ENCODE data around the gene ZNF648. TPM values are rescaled to one million over a fixed set of nuclear protein-coding genes. Genes with fewer than 3 reads are reported as not detected.

Gene ZNF648
- total RNA-seq (2013; cell fraction: nucleolus; rRNA removed): 0.15 TPM in 1 of 2 replicates, not detected in the other
- total RNA-seq (2014; rRNA removed) (not detected in 2 replicates), total RNA-seq (2014; rRNA removed; fragmentation: Illumina TruSeq; extraction: Trizol) (not detected in 2 replicates), total RNA-seq (2021) (not detected in 2 replicates), polyA plus RNA-seq (2011; rRNA removed) (0.05 and 0.07 TPM in 2 replicates), polyA plus RNA-seq (2014; fragmentation: Illumina TruSeq; extraction: Trizol) (not detected in 2 replicates), polyA plus RNA-seq (2014; fragmentation: Nextera tagmentation; extraction: Ambion mirVana) (not detected), polyA plus RNA-seq (2014; rRNA removed) (not detected in 2 replicates), polyA plus RNA-seq (2016; fragmentation: Nextera tagmentation; extraction: Ambion mirVana) (not detected), polyA minus RNA-seq (2011; rRNA and poly(A)+ RNA removed) (0.05 and 0.15 TPM in 2 replicates), Bru-seq, nascent RNA (percentile 13 among the genes with signal in this experiment), BruChase-seq, experiment 1, labeled RNA remaining after a 6-hour chase (percentile 21 among the genes with signal in this experiment), BruChase-seq, experiment 2, labeled RNA remaining after a 2-hour chase (not detected)
- not detected for polyA plus RNA-seq (2011; ENCODE audit: low read depth)
- 0.03 and 0.05 TPM in 2 replicates for polyA plus RNA-seq (2011; cell fraction: cytosol; rRNA removed)
- polyA plus RNA-seq (2011; cell fraction: nucleus; rRNA removed): 0.15 and 0.39 TPM in 2 replicates
- polyA plus RNA-seq (2012): not detected in 2 replicates
- not detected in 2 replicates for polyA minus RNA-seq (2011; cell fraction: cytosol; rRNA and poly(A)+ RNA removed)
- polyA minus RNA-seq (2011; cell fraction: nucleus; rRNA and poly(A)+ RNA removed): 0.19 and 0.36 TPM in 2 replicates
- long read RNA-seq, experiment 1: 0 reads
- long read RNA-seq, experiment 2: 0 reads

GRCh38 chr1:182061594-182061993 lies at the start of gene ZNF648:
ZNF648 (minus strand) TSS chr1:182061712; CDS start chr1:182058010, 3,702 bp downstream.
- Histone ChIP-seq H3K4me2 (ENCODE audit: control insufficient read depth, insufficient read depth) (no peak within 1 kb of the TSS), H3K27ac (ENCODE audit: control insufficient read depth, insufficient read depth) (no peak within 1 kb of the TSS), H3K4me1 (ENCODE audit: control insufficient read depth, insufficient read depth, low read length) (no peaks in the 10 kb centered on the region), H3K9ac (ENCODE audit: control insufficient read depth, insufficient read depth, low read length) (no peak within 1 kb of the TSS), H3K27me3 (replicated peaks in 1 of 2; ENCODE audit: control insufficient read depth in 2 of 2, insufficient read depth in 2 of 2, low read length in 1 of 2) (peaks cover 3 to 7% of the 10 kb centered on the region in 2 experiments; a peak in 2 of 4 replicates), H3K4me3 (no peak within 1 kb of the TSS), H3K36me3 (ENCODE audit: control insufficient read depth in 2 of 2, insufficient read depth in 2 of 2, low read length in 1 of 2) (no peaks in the 10 kb centered on the region), H3K79me2 (ENCODE audit: control insufficient read depth, insufficient read depth, low read length) (no peaks in the 10 kb centered on the region), H3K9me3 (replicated peaks; ENCODE audit: control insufficient read depth, insufficient read depth, low read length) (no peaks in the 10 kb centered on the region), H2AFZ (ENCODE audit: control insufficient read depth, low read depth, low read length) (no peak within 1 kb of the TSS), H4K20me1 (ENCODE audit: control insufficient read depth, insufficient read depth) (no peaks in the 10 kb centered on the region; the same call in 1 of the 2 replicates)
- ChIA-PET SMC1A (ENCODE audit: uncharacterized antibody, unreplicated experiment) (no interaction called here), POLR2A (no interaction called here), CTCF (no interaction called here), RAD21 (ENCODE audit: unreplicated experiment) (no interaction called here)
- ATAC-seq (no peak), DNase-seq (ENCODE audit: low read depth, low spot score) (no peak), FAIRE-seq (no peak)
- WGBS (ENCODE audit: insufficient coverage, insufficient replicate concordance, low lambda C conversion rate, missing lambda C conversion rate): 31% methylated on average over 4 of the region's 4 CpGs
- intact Hi-C loops (cut with micrococcal nuclease; ENCODE audit: unreplicated experiment): no loop called here
- in situ Hi-C loops (cut with MboI): no loop called here
- BruUV-seq (replicated peaks): no TSS peak
- TF ChIP-seq SKIL (IDR thresholded peaks at IDR 0.05; ENCODE audit: low read depth, poor library complexity, severe bottlenecking): no peak
- no peak for TF ChIP-seq CUX1 (IDR thresholded peaks at IDR 0.05; ENCODE audit: insufficient replicate concordance, low read depth, low read length)
- TF ChIP-seq TAF1 (IDR thresholded peaks at IDR 0.05; ENCODE audit: borderline replicate concordance, low read depth, low read length): no peak
- no peak for TF ChIP-seq YBX1 (IDR thresholded peaks at IDR 0.05)
- no peak for TF ChIP-seq ZNF24 (IDR thresholded peaks at IDR 0.05)
- no peak for TF ChIP-seq HCFC1 (IDR thresholded peaks at IDR 0.05; ENCODE audit: low read length)
- TF ChIP-seq KLF5 (IDR thresholded peaks at IDR 0.05; ENCODE audit: partially characterized antibody): no peak
- TF ChIP-seq SP1 (IDR thresholded peaks at IDR 0.05; ENCODE audit: low read depth, low read length): no peak
- TF ChIP-seq RELB (IDR thresholded peaks at IDR 0.05; ENCODE audit: low read depth): no peak
- no peak for TF ChIP-seq NRF1 (conservative IDR thresholded peaks at IDR 0.05; ENCODE audit: low read depth, low read length)
- no peak for TF ChIP-seq HDAC6 (IDR thresholded peaks at IDR 0.05; ENCODE audit: unreplicated experiment)
- TF ChIP-seq USF2 (IDR thresholded peaks at IDR 0.05; ENCODE audit: borderline replicate concordance, low read depth, low read length): no peak

Measured in GM12878 (cell line).